ENCODE results near the gene TP73.

Gene TP73

DNA sequence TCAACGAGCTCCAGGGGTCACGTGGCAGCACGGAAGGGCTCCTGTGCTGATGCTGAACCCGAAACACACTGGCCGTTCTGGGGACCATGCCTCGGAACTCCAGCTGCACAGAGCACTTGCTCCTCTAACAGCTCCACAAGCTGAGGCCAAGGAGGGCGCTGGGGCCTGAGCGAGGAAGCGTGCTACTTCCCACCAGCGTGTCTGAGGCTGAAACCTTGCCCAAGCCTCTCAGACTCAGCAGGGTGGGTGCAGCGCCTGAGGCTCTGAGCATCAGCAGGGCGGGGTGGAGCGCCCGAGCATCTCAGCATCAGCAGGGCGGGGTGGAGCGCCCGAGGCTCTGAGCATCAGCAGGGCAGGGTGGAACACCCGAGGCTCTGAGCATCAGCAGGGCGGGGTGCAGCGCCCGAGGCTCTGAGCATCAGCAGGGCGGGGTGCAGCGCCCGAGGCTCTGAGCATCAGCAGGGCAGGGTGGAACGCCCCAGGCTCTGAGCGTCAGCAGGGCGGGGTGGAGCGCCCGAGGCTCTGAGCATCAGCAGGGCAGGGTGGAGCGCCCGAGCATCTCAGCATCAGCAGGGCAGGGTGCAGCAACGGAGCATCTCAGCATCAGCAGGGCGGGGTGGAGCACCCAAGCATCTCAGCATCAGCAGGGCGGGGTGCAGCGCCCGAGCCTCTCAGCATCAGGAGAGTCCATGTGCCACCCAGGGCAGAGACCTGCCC is 12.0 kb upstream of the TP73 start:
- Histone ChIP-seq H3K79me2 (ENCODE audit: insufficient read depth, low read depth) (no peaks in the 10 kb centered on the region), H3K9ac (no peak overlapping the region), H3K36me3 (ENCODE audit: insufficient read depth) (no peaks in the 10 kb centered on the region), H3K27ac (no peak overlapping the region), H3K4me3 (IDR thresholded peaks at IDR 0.05; ENCODE audit: insufficient read depth, low read depth, low read length) (no peak overlapping the region), H3K27me3 (ENCODE audit: insufficient read depth, low read depth) (no peaks in the 10 kb centered on the region), H3K4me2 (no peak overlapping the region), H3K4me1 (ENCODE audit: low read depth, poor library complexity, severe bottlenecking) (no peaks in the 10 kb centered on the region), H2AFZ (ENCODE audit: low read depth) (no peak overlapping the region), H4K20me1 (ENCODE audit: insufficient read depth) (no peaks in the 10 kb centered on the region)
- no peak for TF ChIP-seq CTCF (conservative IDR thresholded peaks at IDR 0.05; ENCODE audit: low read depth, low read length)

DNA sequence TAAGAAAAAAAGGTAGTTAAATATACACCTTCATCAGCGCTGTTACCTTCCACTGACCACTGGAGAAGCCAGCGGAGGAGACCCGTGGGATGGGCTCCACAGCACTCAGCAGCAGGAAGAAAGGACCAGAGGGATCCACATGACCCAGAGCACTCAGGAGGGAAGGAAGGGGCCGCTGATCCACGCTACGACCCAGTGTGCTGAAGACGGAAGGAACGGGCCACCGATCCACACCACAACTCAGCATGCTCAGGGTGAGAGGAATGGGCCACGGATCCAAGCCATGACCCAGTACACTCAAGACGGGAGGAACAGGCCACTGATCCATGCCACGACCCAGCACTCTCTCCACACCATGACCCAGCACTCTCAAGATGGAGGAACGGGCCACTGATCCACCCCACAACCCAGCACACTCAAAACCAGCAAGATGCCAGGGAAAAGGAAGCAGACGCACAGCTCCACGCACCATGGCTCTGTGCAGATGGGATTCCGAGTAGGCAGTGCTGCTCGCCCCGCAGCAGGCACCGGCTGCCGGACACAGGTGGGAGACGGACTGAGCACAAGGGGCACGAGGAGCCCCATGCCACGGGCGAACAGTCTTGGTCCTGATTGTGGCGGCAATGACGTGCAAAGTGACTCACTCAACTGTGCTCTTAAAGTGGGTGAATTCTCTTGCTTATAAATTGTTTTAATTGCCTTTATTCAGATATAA is 11.1 kb upstream of the TP73 start:
- Histone ChIP-seq H3K36me3 (ENCODE audit: insufficient read depth) (no peaks in the 10 kb centered on the region), H3K4me2 (no peak overlapping the region)

GRCh38 chr1:3641816-3642215 is 10.5 kb upstream of the TP73 start:
- H3K27ac ChIP-seq = no peak overlapping the region
- TF ChIP-seq CTCF (conservative IDR thresholded peaks at IDR 0.05; ENCODE audit: low read depth, low read length) = no peak
- no peak overlapping the region for H3K4me3 ChIP-seq (IDR thresholded peaks at IDR 0.05; ENCODE audit: insufficient read depth, low read depth, low read length)
- no peak overlapping the region for H2AFZ ChIP-seq (ENCODE audit: low read depth)
- no peak overlapping the region for H3K9ac ChIP-seq
- no peaks in the 10 kb centered on the region for H3K36me3 ChIP-seq (ENCODE audit: insufficient read depth)
- H3K4me2 ChIP-seq = no peak overlapping the region
- H3K79me2 ChIP-seq (ENCODE audit: insufficient read depth, low read depth) = no peaks in the 10 kb centered on the region
- no peaks in the 10 kb centered on the region for H4K20me1 ChIP-seq (ENCODE audit: insufficient read depth)
- H3K27me3 ChIP-seq (ENCODE audit: insufficient read depth, low read depth) = no peaks in the 10 kb centered on the region
- H3K4me1 ChIP-seq (ENCODE audit: low read depth, poor library complexity, severe bottlenecking) = no peaks in the 10 kb centered on the region

More for the DNA sequence above, 11.1 kb upstream of the TP73 start:
- Histone ChIP-seq H3K27me3 (ENCODE audit: insufficient read depth, low read depth) (no peaks in the 10 kb centered on the region), H4K20me1 (ENCODE audit: insufficient read depth) (no peaks in the 10 kb centered on the region), H3K4me3 (IDR thresholded peaks at IDR 0.05; ENCODE audit: insufficient read depth, low read depth, low read length) (no peak overlapping the region), H2AFZ (ENCODE audit: low read depth) (no peak overlapping the region), H3K9ac (no peak overlapping the region), H3K4me1 (ENCODE audit: low read depth, poor library complexity, severe bottlenecking) (no peaks in the 10 kb centered on the region), H3K79me2 (ENCODE audit: insufficient read depth, low read depth) (no peaks in the 10 kb centered on the region), H3K27ac (no peak overlapping the region)
- TF ChIP-seq CTCF (conservative IDR thresholded peaks at IDR 0.05; ENCODE audit: low read depth, low read length) = no peak

DNA sequence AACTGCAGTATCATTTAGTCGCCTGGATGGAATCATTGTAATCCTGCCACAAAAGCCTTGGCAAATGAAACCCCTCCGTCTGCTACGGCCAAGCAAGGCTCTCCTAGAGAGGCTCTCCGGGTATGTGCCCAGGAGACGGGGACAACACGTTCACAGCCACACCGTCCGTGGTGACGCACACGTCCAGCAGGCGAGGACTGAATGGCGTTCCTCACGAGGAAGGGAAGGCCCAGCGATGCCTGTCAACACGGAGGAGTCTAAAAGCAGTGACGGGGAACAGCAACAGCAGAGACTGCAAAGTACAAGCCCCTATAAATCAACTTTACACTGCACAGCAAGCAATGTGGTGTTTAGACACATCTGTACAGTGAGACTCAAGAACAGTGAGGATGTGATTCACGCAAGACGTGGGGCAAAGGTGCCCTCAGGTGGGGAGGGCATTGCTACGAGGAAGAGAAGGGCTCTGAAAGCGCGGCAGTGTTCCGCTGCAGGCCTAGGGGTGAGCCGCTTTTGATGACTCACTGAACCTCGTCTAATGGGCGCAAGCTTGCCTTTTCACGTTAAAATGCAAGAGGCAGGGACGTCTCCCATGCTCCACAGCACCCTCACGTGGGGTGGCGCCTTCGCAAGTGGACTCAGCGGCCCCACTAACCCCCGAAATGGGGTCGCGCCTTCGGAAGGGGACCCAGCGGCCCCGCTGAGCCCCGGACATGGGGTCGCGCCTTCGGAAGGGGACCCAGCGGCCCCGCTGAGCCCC is 9.2 kb upstream of the TP73 start:
- H3K36me3 ChIP-seq (ENCODE audit: insufficient read depth) = no peaks in the 10 kb centered on the region
- H3K4me2 ChIP-seq = no peak overlapping the region
- H4K20me1 ChIP-seq (ENCODE audit: insufficient read depth) = no peaks in the 10 kb centered on the region
- TF ChIP-seq CTCF (conservative IDR thresholded peaks at IDR 0.05; ENCODE audit: low read depth, low read length) = no peak
- H2AFZ ChIP-seq (ENCODE audit: low read depth) = no peak overlapping the region
- no peak overlapping the region for H3K9ac ChIP-seq
- no peaks in the 10 kb centered on the region for H3K4me1 ChIP-seq (ENCODE audit: low read depth, poor library complexity, severe bottlenecking)
- no peak overlapping the region for H3K27ac ChIP-seq
- H3K27me3 ChIP-seq (ENCODE audit: insufficient read depth, low read depth) = no peaks in the 10 kb centered on the region; the same call in 1 of the 2 replicates
- no peaks in the 10 kb centered on the region for H3K79me2 ChIP-seq (ENCODE audit: insufficient read depth, low read depth)
- H3K4me3 ChIP-seq (IDR thresholded peaks at IDR 0.05; ENCODE audit: insufficient read depth, low read depth, low read length) = no peak overlapping the region

Data from KMS-11 (cell line).